ENCODE results near the gene DOK6.
"Not testable (repeated sequence)": the region's sequence is repeated elsewhere in the genome, so short reads cannot be mapped to it uniquely, and the experiment has no call there.

Gene DOK6

GRCh38 chr18:69400253-69400975, at the start of gene DOK6:
DOK6 (plus strand) TSS chr18:69400888.
- peaks cover 9% of the 10 kb centered on the region for H3K9me3 Mint-ChIP-seq
- no peaks in the 10 kb centered on the region for H3K36me3 Mint-ChIP-seq (ENCODE audit: low read depth)
- H3K27me3 Mint-ChIP-seq (ENCODE audit: low read depth, poor library complexity): peaks cover 23% of the 10 kb centered on the region
- TF ChIP-seq CTCF (IDR thresholded peaks at IDR 0.05): no peak
- H3K27ac Mint-ChIP-seq: peak within 1 kb of the TSS; percentile 94
- peak within 1 kb of the TSS; percentile 88 for H3K4me3 Mint-ChIP-seq
- peaks cover 45% of the 10 kb centered on the region for H3K4me1 Mint-ChIP-seq
- DNase-seq: peak; percentile 81

- no peak for DNase-seq
- Mint-ChIP-seq H3K36me3 (ENCODE audit: low read depth) (no peaks in the 10 kb centered on the region), H3K4me1 (no peaks in the 10 kb centered on the region), H3K27ac (no peak overlapping the region), H3K27me3 (ENCODE audit: low read depth, poor library complexity) (peaks cover under 1% of the 10 kb centered on the region), H3K9me3 (peaks cover under 1% of the 10 kb centered on the region), H3K4me3 (no peak overlapping the region)
- TF ChIP-seq CTCF (IDR thresholded peaks at IDR 0.05): no peak
These were observed 47.7 kb upstream of the DOK6 start for GRCh38 chr18:69353023-69353422.

GRCh38 chr18:69357590-69357989, 43.1 kb upstream of the DOK6 start:
- no peaks in the 10 kb centered on the region for H3K27me3 Mint-ChIP-seq (ENCODE audit: low read depth, poor library complexity)
- no peaks in the 10 kb centered on the region for H3K4me1 Mint-ChIP-seq
- DNase-seq: no peak
- H3K36me3 Mint-ChIP-seq (ENCODE audit: low read depth): peaks cover 12% of the 10 kb centered on the region
- H3K27ac Mint-ChIP-seq: no peak overlapping the region
- TF ChIP-seq CTCF (IDR thresholded peaks at IDR 0.05): no peak
- peaks cover 21% of the 10 kb centered on the region for H3K9me3 Mint-ChIP-seq
- no peak overlapping the region for H3K4me3 Mint-ChIP-seq

- H3K36me3 Mint-ChIP-seq (ENCODE audit: low read depth): peaks cover 12% of the 10 kb centered on the region
These were observed 42.3 kb upstream of the DOK6 start for GRCh38 chr18:69358212-69358895.

GRCh38 chr18:69359768-69360167, 40.9 kb upstream of the DOK6 start:
- H3K27me3 Mint-ChIP-seq (ENCODE audit: low read depth, poor library complexity); H3K4me3 Mint-ChIP-seq; H3K4me1 Mint-ChIP-seq; H3K27ac Mint-ChIP-seq; DNase-seq: not testable (repeated sequence)
- H3K9me3 Mint-ChIP-seq: peaks cover 21% of the 10 kb centered on the region
- H3K36me3 Mint-ChIP-seq (ENCODE audit: low read depth): peaks cover 12% of the 10 kb centered on the region

More at GRCh38 chr18:69358212-69358895, 42.3 kb upstream of the DOK6 start:
- H3K27ac Mint-ChIP-seq: no peak overlapping the region
- H3K27me3 Mint-ChIP-seq (ENCODE audit: low read depth, poor library complexity): no peaks in the 10 kb centered on the region
- no peaks in the 10 kb centered on the region for H3K4me1 Mint-ChIP-seq
- no peak for TF ChIP-seq CTCF (IDR thresholded peaks at IDR 0.05)
- no peak for DNase-seq
- no peak overlapping the region for H3K4me3 Mint-ChIP-seq
- peaks cover 21% of the 10 kb centered on the region for H3K9me3 Mint-ChIP-seq

- TF ChIP-seq CTCF (IDR thresholded peaks at IDR 0.05): no peak
- Mint-ChIP-seq H3K27me3 (ENCODE audit: low read depth, poor library complexity) (no peaks in the 10 kb centered on the region), H3K4me1 (peaks cover 10% of the 10 kb centered on the region), H3K36me3 (ENCODE audit: low read depth) (peaks cover 7% of the 10 kb centered on the region), H3K27ac (no peak overlapping the region), H3K9me3 (peaks cover 4% of the 10 kb centered on the region), H3K4me3 (no peak overlapping the region)
- DNase-seq: no peak
These were observed 35.8 kb upstream of the DOK6 start for GRCh38 chr18:69364930-69365329.

Data from nephron progenitor cell (in vitro differentiated cells).